ENCODE data around the gene KAZN.

GRCh38 chr1:14774988-14775387, 176.5 kb downstream of the KAZN start:
- TF ChIP-seq CTCF (IDR thresholded peaks at IDR 0.05) (no peak), POLR2A (IDR thresholded peaks at IDR 0.05) (no peak)

All from body of pancreas (tissue), 4 donors.